NB4 (cell line): ENCODE data around the gene FAM120A.

Source experiments
- POLR2A ChIP-seq: IDR thresholded peaks from 2 replicates; pipeline ENCODE4 v1.6.1; 2011; ENCODE audit warnings: mild to moderate bottlenecking; ENCODE audit not compliant: insufficient read length; ENCODE audit errors: extremely low read depth
- TF ChIP-seq, protein P1 (sequence below): IDR thresholded peaks from one replicate; pipeline ENCODE4 v1.5.1; 2012; ENCODE audit warnings: low read depth, low read length
- TF ChIP-seq, protein P2 (sequence below): IDR thresholded peaks from 2 replicates; pipeline ENCODE4 v1.6.1; 2011; ENCODE audit warnings: low read depth, low read length

DNA sequence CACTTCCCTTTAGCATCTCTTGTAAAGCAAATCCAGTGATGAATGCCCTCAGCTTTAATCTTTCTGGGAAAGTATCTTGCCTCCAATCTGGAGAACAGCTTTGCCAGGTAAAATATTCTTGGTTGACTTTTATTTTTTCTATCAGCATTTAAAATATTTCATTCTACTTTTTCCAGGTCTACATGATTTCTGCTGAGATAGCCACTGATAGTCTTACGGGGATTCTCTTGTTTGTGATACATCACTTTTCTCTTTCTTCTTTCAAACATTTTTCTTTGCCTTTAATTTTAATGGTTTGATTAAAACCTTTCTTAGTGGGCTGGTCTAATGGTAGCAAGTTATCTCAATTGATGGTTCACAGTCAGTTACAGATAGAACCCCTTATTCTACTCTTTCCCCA is 33.9 kb upstream of the FAM120A start:
- TF ChIP-seq, protein P1, sequence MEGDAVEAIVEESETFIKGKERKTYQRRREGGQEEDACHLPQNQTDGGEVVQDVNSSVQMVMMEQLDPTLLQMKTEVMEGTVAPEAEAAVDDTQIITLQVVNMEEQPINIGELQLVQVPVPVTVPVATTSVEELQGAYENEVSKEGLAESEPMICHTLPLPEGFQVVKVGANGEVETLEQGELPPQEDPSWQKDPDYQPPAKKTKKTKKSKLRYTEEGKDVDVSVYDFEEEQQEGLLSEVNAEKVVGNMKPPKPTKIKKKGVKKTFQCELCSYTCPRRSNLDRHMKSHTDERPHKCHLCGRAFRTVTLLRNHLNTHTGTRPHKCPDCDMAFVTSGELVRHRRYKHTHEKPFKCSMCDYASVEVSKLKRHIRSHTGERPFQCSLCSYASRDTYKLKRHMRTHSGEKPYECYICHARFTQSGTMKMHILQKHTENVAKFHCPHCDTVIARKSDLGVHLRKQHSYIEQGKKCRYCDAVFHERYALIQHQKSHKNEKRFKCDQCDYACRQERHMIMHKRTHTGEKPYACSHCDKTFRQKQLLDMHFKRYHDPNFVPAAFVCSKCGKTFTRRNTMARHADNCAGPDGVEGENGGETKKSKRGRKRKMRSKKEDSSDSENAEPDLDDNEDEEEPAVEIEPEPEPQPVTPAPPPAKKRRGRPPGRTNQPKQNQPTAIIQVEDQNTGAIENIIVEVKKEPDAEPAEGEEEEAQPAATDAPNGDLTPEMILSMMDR, result no peak
- TF ChIP-seq POLR2A, result no peak
- TF ChIP-seq, protein P2, sequence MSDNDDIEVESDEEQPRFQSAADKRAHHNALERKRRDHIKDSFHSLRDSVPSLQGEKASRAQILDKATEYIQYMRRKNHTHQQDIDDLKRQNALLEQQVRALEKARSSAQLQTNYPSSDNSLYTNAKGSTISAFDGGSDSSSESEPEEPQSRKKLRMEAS, result no peak
